A673 (cell line): ENCODE data around the gene COL13A1.

ENCODE experiments used
- EZH2 ChIP-seq: fragments of 200-600 bp; sonication (generic); IDR thresholded peaks from 2 replicates; pipeline ENCODE4 v1.6.1; 2017; ENCODE audit warnings: borderline replicate concordance, low read depth, mild to moderate bottlenecking, mixed read lengths, antibody characterized with exemption, low read length; ENCODE audit not compliant: poor library complexity, severe bottlenecking
- TF ChIP-seq, protein P1 (sequence below): fragments of 300-800, 200-600 bp; sonication (generic); conservative IDR thresholded peaks from 2 replicates; pipeline ENCODE4 v1.5.1; 2017; ENCODE audit warnings: low read depth, mild to moderate bottlenecking, antibody characterized with exemption, low read length, moderate library complexity, mixed read lengths

DNA sequence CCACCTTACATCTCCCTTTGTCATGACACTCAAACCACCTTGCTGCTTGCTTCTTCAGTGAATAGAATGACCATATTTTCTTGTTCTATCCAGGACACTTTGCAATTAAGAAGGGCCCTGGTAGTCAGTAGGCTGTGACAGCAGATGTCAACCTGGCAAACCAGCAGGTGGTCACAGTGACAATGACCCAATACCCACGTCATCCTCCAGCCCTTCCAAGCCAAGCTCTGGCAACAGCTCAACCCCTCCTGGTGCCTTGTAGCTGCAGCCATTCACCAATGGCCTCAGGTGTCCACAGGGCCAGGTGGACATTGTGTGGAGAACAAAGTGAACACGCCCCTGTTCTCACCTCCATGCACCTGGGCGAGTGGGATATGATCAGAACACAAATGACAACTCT is 163.4 kb downstream of the COL13A1 start:
- TF ChIP-seq, protein P1, sequence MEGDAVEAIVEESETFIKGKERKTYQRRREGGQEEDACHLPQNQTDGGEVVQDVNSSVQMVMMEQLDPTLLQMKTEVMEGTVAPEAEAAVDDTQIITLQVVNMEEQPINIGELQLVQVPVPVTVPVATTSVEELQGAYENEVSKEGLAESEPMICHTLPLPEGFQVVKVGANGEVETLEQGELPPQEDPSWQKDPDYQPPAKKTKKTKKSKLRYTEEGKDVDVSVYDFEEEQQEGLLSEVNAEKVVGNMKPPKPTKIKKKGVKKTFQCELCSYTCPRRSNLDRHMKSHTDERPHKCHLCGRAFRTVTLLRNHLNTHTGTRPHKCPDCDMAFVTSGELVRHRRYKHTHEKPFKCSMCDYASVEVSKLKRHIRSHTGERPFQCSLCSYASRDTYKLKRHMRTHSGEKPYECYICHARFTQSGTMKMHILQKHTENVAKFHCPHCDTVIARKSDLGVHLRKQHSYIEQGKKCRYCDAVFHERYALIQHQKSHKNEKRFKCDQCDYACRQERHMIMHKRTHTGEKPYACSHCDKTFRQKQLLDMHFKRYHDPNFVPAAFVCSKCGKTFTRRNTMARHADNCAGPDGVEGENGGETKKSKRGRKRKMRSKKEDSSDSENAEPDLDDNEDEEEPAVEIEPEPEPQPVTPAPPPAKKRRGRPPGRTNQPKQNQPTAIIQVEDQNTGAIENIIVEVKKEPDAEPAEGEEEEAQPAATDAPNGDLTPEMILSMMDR, result no peak
- no peak for TF ChIP-seq EZH2
